DMS 273 (cell line): ENCODE results near the gene FBXO41.

Experiments used
- DNase-seq: peaks from one replicate; lab custom pipeline; 2025; ENCODE audit not compliant: unreplicated experiment; lab: John Stamatoyannopoulos, UW

FBXO41 gene

GRCh38 chr2:73262108-73262651 is 22.1 kb downstream of the FBXO41 start:
- DNase-seq: no peak

GRCh38 chr2:73260338-73260984 is 23.8 kb downstream of the FBXO41 start:
- DNase-seq: peak; percentile 66

- no peak for DNase-seq
Measured at GRCh38 chr2:73259704-73260337, 24.5 kb downstream of the FBXO41 start.

GRCh38 chr2:73259276-73259675 is 25.0 kb downstream of the FBXO41 start:
- no peak for DNase-seq

GRCh38 chr2:73258913-73259215 is 25.4 kb downstream of the FBXO41 start:
- DNase-seq: no peak

- no peak for DNase-seq
Measured at GRCh38 chr2:73258186-73258912, 25.9 kb downstream of the FBXO41 start.

- DNase-seq: no peak
Measured at GRCh38 chr2:73257425-73258125, 26.7 kb downstream of the FBXO41 start.

GRCh38 chr2:73257021-73257420 is 27.3 kb downstream of the FBXO41 start:
- no peak for DNase-seq

GRCh38 chr2:73256618-73256922 is 27.7 kb downstream of the FBXO41 start:
- DNase-seq: no peak

GRCh38 chr2:73255907-73256617 is 28.2 kb downstream of the FBXO41 start:
- no peak for DNase-seq

- DNase-seq: peak; percentile 41
Measured at GRCh38 chr2:73255007-73255644, 29.2 kb downstream of the FBXO41 start.

- DNase-seq: no peak
Measured at GRCh38 chr2:73254343-73255006, 29.8 kb downstream of the FBXO41 start.

- no peak for DNase-seq
Measured at GRCh38 chr2:73253901-73254300, 30.4 kb downstream of the FBXO41 start.

- DNase-seq: no peak
Measured at GRCh38 chr2:73253400-73253799, 30.9 kb downstream of the FBXO41 start.

- no peak for DNase-seq
Measured at GRCh38 chr2:73252238-73253027, 31.8 kb downstream of the FBXO41 start.

GRCh38 chr2:73250872-73251846 is 33.1 kb downstream of the FBXO41 start:
- peak; percentile 66 for DNase-seq

GRCh38 chr2:73249636-73250035 is 34.6 kb downstream of the FBXO41 start:
- peak; percentile 70 for DNase-seq

- DNase-seq: no peak
Measured at GRCh38 chr2:73246850-73247249, 37.4 kb downstream of the FBXO41 start.
